GM21528 (cell line): ENCODE data around the gene PPP4R1.

Source experiments
- ATAC-seq: cut with Tn5 transposase; IDR thresholded peaks from one replicate; pipeline ENCODE4 v1.9.1; 2021; ENCODE audit warnings: mild to moderate bottlenecking, moderate library complexity; ENCODE audit not compliant: unreplicated experiment, low FRiP score

Gene PPP4R1

GRCh38 chr18:9552191-9552590 lies 62.2 kb downstream of the PPP4R1 start:
- ATAC-seq: no peak

GRCh38 chr18:9550429-9550828 lies 63.9 kb downstream of the PPP4R1 start:
- ATAC-seq: no peak

- ATAC-seq: no peak
These were observed 65.0 kb downstream of the PPP4R1 start for GRCh38 chr18:9549405-9549804.

GRCh38 chr18:9547782-9548181 lies 66.6 kb downstream of the PPP4R1 start:
- no peak for ATAC-seq

- no peak for ATAC-seq
These were observed 67.9 kb downstream of the PPP4R1 start for GRCh38 chr18:9546468-9546867.

GRCh38 chr18:9545029-9545428 lies 69.3 kb downstream of the PPP4R1 start:
- ATAC-seq: no peak

- no peak for ATAC-seq
These were observed 71.4 kb downstream of the PPP4R1 start for GRCh38 chr18:9542924-9543323.

GRCh38 chr18:9539938-9540337 lies 74.4 kb downstream of the PPP4R1 start:
- ATAC-seq: no peak

GRCh38 chr18:9539283-9539682 lies 75.1 kb downstream of the PPP4R1 start:
- ATAC-seq: no peak

- ATAC-seq: no peak
These were observed 76.7 kb downstream of the PPP4R1 start for GRCh38 chr18:9537677-9538076.

- no peak for ATAC-seq
These were observed 77.8 kb downstream of the PPP4R1 start for GRCh38 chr18:9536354-9537152.

- ATAC-seq: no peak
These were observed 78.8 kb downstream of the PPP4R1 start for GRCh38 chr18:9535430-9535991.

GRCh38 chr18:9534844-9535243 lies 79.5 kb downstream of the PPP4R1 start:
- ATAC-seq: no peak

- no peak for ATAC-seq
These were observed 82.5 kb downstream of the PPP4R1 start for GRCh38 chr18:9531791-9532410.

GRCh38 chr18:9530226-9531009 lies 83.9 kb downstream of the PPP4R1 start:
- ATAC-seq: no peak

GRCh38 chr18:9526458-9526857 lies 87.9 kb downstream of the PPP4R1 start:
- ATAC-seq: no peak

- no peak for ATAC-seq
These were observed 91.4 kb downstream of the PPP4R1 start for GRCh38 chr18:9522952-9523351.

GRCh38 chr18:9521770-9522169 lies 92.6 kb downstream of the PPP4R1 start:
- no peak for ATAC-seq

- ATAC-seq: no peak
These were observed 93.7 kb downstream of the PPP4R1 start for GRCh38 chr18:9520666-9521065.

- ATAC-seq: no peak
These were observed 95.0 kb downstream of the PPP4R1 start for GRCh38 chr18:9519399-9519798.

- ATAC-seq: no peak
These were observed 96.5 kb downstream of the PPP4R1 start for GRCh38 chr18:9517869-9518268.
